ENCODE measurements around the gene RAB11FIP3.

The RAB11FIP3 gene

DNA sequence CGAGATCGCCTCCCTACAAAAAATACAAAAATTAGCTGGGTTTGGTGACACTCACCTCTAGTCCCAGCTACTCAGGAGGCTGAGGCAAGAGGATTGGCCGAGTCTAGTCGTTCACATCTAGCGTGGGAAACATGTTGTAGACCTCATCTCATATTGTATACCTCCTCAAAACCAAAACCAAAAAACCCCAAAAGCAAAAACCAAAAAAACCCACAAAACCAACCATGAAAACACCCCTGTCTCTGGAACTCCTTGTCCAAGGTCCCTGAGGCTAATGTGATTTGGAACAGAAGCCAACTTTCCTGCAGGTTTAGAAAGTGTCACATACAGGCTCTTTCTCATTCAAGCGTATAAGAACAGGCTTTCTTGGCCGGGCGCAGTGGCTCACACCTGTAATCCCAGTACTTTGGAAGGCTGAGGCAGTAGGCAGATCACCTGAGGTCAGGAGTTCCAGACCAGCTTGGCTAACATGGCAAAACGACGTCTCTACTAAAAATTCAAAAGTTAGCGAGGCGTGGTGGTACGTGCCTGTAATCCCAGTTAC is 29.0 kb downstream of the RAB11FIP3 start:
- TF ChIP-seq, protein P1, sequence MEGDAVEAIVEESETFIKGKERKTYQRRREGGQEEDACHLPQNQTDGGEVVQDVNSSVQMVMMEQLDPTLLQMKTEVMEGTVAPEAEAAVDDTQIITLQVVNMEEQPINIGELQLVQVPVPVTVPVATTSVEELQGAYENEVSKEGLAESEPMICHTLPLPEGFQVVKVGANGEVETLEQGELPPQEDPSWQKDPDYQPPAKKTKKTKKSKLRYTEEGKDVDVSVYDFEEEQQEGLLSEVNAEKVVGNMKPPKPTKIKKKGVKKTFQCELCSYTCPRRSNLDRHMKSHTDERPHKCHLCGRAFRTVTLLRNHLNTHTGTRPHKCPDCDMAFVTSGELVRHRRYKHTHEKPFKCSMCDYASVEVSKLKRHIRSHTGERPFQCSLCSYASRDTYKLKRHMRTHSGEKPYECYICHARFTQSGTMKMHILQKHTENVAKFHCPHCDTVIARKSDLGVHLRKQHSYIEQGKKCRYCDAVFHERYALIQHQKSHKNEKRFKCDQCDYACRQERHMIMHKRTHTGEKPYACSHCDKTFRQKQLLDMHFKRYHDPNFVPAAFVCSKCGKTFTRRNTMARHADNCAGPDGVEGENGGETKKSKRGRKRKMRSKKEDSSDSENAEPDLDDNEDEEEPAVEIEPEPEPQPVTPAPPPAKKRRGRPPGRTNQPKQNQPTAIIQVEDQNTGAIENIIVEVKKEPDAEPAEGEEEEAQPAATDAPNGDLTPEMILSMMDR (conservative IDR thresholded peaks at IDR 0.05): no peak
- no peak overlapping the region for H3K27ac ChIP-seq

DNA sequence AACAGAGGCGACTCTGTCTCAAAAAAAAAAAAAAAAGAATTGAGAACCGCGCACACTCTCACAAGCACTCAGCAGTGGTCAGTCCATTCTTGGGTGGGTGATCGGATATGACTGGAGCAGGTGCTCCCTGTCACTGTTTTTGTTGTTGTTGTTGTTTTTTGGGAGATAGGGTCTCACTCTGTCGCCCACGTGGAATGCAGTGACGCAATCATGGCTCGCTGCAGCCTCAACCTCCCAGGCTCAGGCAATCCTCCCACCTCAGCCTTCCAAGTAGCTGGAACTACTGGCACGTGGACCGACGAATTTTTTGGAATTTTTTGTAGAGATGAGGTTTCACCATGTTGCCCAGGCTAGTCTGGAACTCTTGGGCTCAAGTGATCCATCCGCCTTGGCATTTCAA is 30.0 kb downstream of the RAB11FIP3 start:
- peak overlapping the region; percentile 78; the same call in 1 of the 2 replicates for H3K27ac ChIP-seq
- TF ChIP-seq, protein P1 (conservative IDR thresholded peaks at IDR 0.05): no peak

DNA sequence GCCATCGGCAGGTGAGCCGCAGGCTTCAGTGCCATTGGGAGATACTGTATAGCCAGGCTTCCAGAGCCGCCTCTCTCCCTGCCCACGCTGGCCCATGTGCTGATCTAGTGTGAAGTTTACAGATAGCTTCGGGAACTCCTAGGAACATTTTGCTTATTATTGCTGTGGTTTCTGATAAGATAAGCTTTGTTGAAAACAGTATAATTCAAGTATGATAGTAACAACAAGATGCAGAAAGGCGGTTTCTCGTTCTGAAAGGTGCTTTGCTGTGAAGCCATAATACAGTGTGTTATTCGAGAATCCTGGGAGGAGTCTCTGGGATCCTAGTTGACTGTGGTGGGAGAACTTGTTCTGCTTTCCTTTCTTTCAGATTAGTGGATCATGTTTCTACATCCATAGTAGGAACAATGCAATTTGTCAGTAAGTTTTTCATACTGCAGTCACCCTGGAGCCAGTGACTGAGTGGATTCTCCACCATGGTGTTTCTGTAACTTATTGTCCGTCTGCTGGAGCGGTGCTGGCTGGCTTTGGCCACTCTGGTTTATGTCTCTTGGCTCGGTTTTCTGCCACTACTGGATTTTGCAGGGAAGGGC is 31.5 kb downstream of the RAB11FIP3 start:
- TF ChIP-seq, protein P1 (conservative IDR thresholded peaks at IDR 0.05): no peak; the same call in 1 of the 2 replicates
- H3K27ac ChIP-seq: peak overlapping the region; percentile 78

DNA sequence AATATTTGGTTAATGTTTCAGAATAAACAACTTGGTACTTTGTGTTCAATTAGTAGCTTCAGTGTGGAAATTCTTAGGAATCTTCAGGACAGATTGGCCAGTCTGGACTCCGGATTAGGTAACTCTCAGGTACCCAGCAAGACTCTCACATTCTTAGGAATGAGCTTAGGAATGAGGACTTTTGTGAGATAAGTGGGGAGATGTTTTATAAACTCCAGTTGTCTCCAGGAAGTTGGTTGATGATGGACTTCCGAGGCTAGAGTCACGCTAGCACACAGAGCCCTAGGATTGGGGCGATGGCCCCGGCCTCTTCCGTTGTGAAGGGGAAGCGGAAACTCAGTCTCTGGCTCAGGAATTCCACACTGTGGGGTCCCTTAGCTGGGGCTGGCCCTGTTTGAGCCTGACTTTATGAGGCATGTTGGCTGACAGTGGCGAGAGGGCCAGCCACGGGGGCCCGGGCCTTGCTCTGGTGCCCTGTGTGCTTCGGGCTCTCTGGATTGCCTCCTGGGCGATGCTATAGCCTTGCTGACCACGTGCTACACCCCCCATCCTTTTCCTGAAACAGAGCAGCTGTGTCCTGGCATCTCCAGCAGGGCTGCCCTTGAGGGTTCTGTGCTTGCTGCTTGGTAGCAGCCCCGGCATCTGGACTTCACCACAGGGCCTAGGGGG is 32.4 kb downstream of the RAB11FIP3 start:
- TF ChIP-seq, protein P1 (conservative IDR thresholded peaks at IDR 0.05): no peak
- H3K27ac ChIP-seq: peak overlapping the region; percentile 78

DNA sequence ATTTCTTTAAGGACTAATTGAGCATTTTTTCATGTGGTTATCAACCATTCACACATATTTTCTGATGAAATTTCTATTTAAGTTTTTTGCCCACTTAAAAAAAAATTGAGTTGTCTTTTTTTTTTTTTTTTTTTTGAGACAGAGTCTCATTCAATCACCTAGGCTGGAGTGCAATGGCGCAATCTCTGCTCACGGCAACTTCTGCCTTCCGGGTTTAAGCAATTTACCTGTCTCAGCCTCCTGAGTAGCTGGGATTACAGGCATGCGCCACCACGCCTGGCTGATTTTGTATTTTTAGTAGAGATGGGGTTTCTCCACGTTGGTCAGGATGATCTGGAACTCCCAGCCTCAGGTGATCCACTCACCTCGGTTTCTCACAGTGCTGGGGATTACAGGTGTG is 34.3 kb downstream of the RAB11FIP3 start:
- peak overlapping the region; percentile 78; the same call in 1 of the 2 replicates for H3K27ac ChIP-seq
- TF ChIP-seq, protein P1 (conservative IDR thresholded peaks at IDR 0.05): no peak

DNA sequence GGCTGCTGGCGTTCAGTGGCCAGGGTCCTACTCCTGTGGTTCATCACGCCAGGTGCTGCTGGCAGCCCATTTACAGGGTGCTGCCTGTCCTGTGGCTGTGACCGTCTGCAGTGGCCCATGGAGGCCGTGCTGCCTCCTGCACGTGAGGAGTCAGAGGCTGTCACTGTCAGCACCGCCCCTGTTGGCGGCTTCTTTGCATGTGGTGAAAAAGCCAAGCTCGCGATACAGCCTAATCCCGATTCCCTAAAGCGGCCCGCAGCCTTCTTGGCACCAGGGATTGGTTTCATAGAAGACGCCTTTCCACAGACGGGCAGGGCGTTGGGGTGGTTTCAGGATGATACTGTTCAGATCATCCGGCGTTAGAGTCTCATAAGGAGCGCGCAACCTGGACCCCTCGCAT is 35.3 kb downstream of the RAB11FIP3 start:
- TF ChIP-seq, protein P1 (conservative IDR thresholded peaks at IDR 0.05): no peak
- peak overlapping the region; percentile 18; the same call in 1 of the 2 replicates for H3K27ac ChIP-seq

DNA sequence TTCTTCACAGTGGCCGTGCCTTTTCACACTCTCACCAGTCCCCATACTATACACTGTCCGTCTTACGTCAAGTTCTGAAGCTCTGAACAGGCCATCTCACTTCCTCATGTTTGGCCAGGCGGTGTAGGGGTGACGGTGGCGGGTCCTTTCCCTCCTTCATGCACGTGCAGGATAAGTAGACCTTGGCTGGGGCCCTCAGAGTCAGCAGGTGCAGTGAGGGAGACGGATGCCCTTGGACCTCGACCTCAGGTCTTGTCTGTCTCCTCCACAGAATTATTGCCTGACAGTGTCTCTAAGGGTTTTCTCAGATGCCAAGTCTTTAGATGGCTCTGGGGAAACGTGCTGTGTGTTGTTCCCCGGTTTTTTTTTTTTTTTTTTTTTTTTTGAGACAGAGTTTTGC is 37.6 kb downstream of the RAB11FIP3 start:
- H3K27ac ChIP-seq: no peak overlapping the region
- TF ChIP-seq, protein P1 (conservative IDR thresholded peaks at IDR 0.05): no peak

All from VCaP (cell line).